CD14-positive monocyte (primary cell): ENCODE results near the gene UBASH3B. TPM values are rescaled to one million over a fixed set of nuclear protein-coding genes. Genes with fewer than 3 reads are reported as not detected.

Source experiments
- DNase-seq, 3 donors: peaks; one replicate each; pipeline ENCODE4 v3.0.0-alpha.2; 2011 to 2022
- H2AFZ ChIP-seq: 2 replicates; pipeline ENCODE4 v1.6.0; 2012; ENCODE audit warnings: mild to moderate bottlenecking, low read depth, low read length, inconsistent platforms; ENCODE audit not compliant: insufficient read depth, poor library complexity, severe bottlenecking
- H3K27ac ChIP-seq, 2 donors: 1 replicate in 1 of 2; 2 replicates in 1 of 2; pipeline ENCODE4 v1.5.1; 2012 to 2013; ENCODE audit warnings: low read length in 2 of 2, control low read depth in 1 of 2, inconsistent platforms in 1 of 2, low read depth in 1 of 2, mild to moderate bottlenecking in 1 of 2
- H3K27me3 ChIP-seq, 2 donors: one replicate each; pipeline versions ENCODE4 v1.6.0 to v1.6.1; 2011 to 2013; ENCODE audit warnings: low read length in 2 of 2; ENCODE audit not compliant: control insufficient read depth in 2 of 2, insufficient read depth in 2 of 2
- H3K36me3 ChIP-seq, 2 donors: replicated peaks in 1 of 2; 1 replicate in 1 of 2; 2 replicates in 1 of 2; pipeline versions ENCODE4 v1.5.1 to v1.6.1; 2012 to 2013; ENCODE audit warnings: low read length in 2 of 2, control low read depth in 1 of 2, inconsistent platforms in 1 of 2, mild to moderate bottlenecking in 1 of 2; ENCODE audit not compliant: insufficient read depth in 2 of 2, control insufficient read depth in 1 of 2
- H3K4me1 ChIP-seq, 2 donors: 1 replicate in 1 of 2; 2 replicates in 1 of 2; pipeline versions ENCODE4 v1.5.1 to v1.6.1; 2012 to 2013; ENCODE audit warnings: low read length in 2 of 2, control low read depth in 1 of 2, inconsistent platforms in 1 of 2, mild to moderate bottlenecking in 1 of 2, moderate library complexity in 1 of 2; ENCODE audit not compliant: insufficient read depth in 2 of 2, control insufficient read depth in 1 of 2
- H3K4me2 ChIP-seq: replicated peaks from 2 replicates; pipeline ENCODE3; 2012; ENCODE audit warnings: low read length, moderate library complexity, mild to moderate bottlenecking; ENCODE audit not compliant: poor library complexity, severe bottlenecking; ENCODE audit errors: extremely low read depth
- H3K4me3 ChIP-seq, 3 experiments: fragments of 200-600 bp in 1 of 3; sonication (generic) in 1 of 3; replicated peaks in 1 of 3; 1 replicate in 2 of 3; 2 replicates in 1 of 3; pipeline ENCODE4 v1.5.1; 2011 to 2013; ENCODE audit warnings: low read length in 3 of 3, mild to moderate bottlenecking in 3 of 3, control low read depth in 2 of 3, low read depth in 2 of 3, inconsistent platforms in 1 of 3, moderate library complexity in 1 of 3
- H3K79me2 ChIP-seq: 2 replicates; pipeline ENCODE4 v1.6.0; 2012; ENCODE audit warnings: mild to moderate bottlenecking, control low read depth, inconsistent platforms, low read length, moderate library complexity; ENCODE audit not compliant: insufficient read depth
- H3K9ac ChIP-seq: 2 replicates; pipeline ENCODE4 v1.6.0; 2017; ENCODE audit warnings: low read length, mild to moderate bottlenecking; ENCODE audit not compliant: insufficient read depth, poor library complexity, severe bottlenecking
- H3K9me3 ChIP-seq, 2 donors: replicated peaks in 1 of 2; 1 replicate in 1 of 2; 2 replicates in 1 of 2; pipeline versions ENCODE4 v1.5.1 to v1.6.1; 2012 to 2013; ENCODE audit warnings: low read length in 2 of 2, control low read depth in 1 of 2; ENCODE audit not compliant: control insufficient read depth in 1 of 2, insufficient read depth in 1 of 2
- H4K20me1 ChIP-seq: 2 replicates; pipeline ENCODE4 v1.6.0; 2012; ENCODE audit warnings: mild to moderate bottlenecking, low read length, control low read depth, moderate library complexity; ENCODE audit not compliant: insufficient read depth
- H3K27ac Mint-ChIP-seq, 7 donors: one replicate each; pipeline ENCODE4 v1.8.0; 2020; ENCODE audit warnings: mild to moderate bottlenecking in 7 of 7, mixed read lengths in 7 of 7, moderate library complexity in 6 of 7, inconsistent platforms in 2 of 7
- H3K27me3 Mint-ChIP-seq, 3 donors: one replicate each; pipeline ENCODE4 v1.8.0; 2021 to 2022; ENCODE audit warnings: low read depth in 3 of 3, mild to moderate bottlenecking in 3 of 3, mixed read lengths in 3 of 3, moderate library complexity in 3 of 3, inconsistent platforms in 1 of 3
- H3K36me3 Mint-ChIP-seq, 2 donors: one replicate each; pipeline ENCODE4 v1.8.0; 2020; ENCODE audit warnings: mixed read lengths in 2 of 2, inconsistent platforms in 1 of 2, mild to moderate bottlenecking in 1 of 2
- H3K4me1 Mint-ChIP-seq: one replicate; pipeline ENCODE4 v1.8.0; 2020; ENCODE audit warnings: mild to moderate bottlenecking, mixed read lengths
- H3K4me3 Mint-ChIP-seq, 2 donors: one replicate each; pipeline ENCODE4 v1.8.0; 2020; ENCODE audit warnings: mild to moderate bottlenecking in 2 of 2, mixed read lengths in 2 of 2, moderate library complexity in 1 of 2
- H3K9me3 Mint-ChIP-seq, 7 donors: one replicate each; pipeline ENCODE4 v1.8.0; 2020 to 2022; ENCODE audit warnings: mixed read lengths in 7 of 7, mild to moderate bottlenecking in 6 of 7, moderate library complexity in 6 of 7, inconsistent platforms in 2 of 7
- CTCF ChIP-seq: fragments of 200-600 bp; IDR thresholded peaks from one replicate; pipeline ENCODE4 v1.8.0; 2022; ENCODE audit warnings: antibody characterized with exemption, mild to moderate bottlenecking
- WGBS: methylation state at CpG from one replicate; pipeline ENCODE4 v1.1.5; 2013; ENCODE audit warnings: missing lambda C conversion rate; ENCODE audit not compliant: insufficient coverage; 5-methylcytosine and 5-hydroxymethylcytosine counted together
- intact Hi-C, 2 donors: fragments of 100-400 bp; cut with micrococcal nuclease; formaldehyde crosslinking; loops; one replicate each; pipeline versions ENCODE4 v1.15.0 to v1.15.1; 2023
- polyA plus RNA-seq, 3 donors: library from polyadenylated mRNA; depleted of rRNA in 1 of 3; unstranded in 2 of 3; stranded (reverse) in 1 of 3; fragments of 300-500 nt in 2 of 3; fragments of >200 nt in 1 of 3; fragmentation: Illumina TruSeq in 2 of 3; gene quantifications; 1 replicate in 2 of 3; 2 replicates in 1 of 3; pipeline ENCODE4 v1.2.3, GENCODE V29; 2012 to 2021

The UBASH3B gene
- polyA plus RNA-seq, 3 donors, result 3.3 to 13.5 (median 7.1) TPM

GRCh38 chr11:122751292-122752070, 96.0 kb downstream of the UBASH3B start:
- H3K4me2 ChIP-seq, result no peak overlapping the region
- no peak overlapping the region for H3K4me3 ChIP-seq
- peaks cover 0 to 2% (median 1%) of the 10 kb centered on the region in 3 donors for H3K27me3 Mint-ChIP-seq
- DNase-seq, result peak in 1 of 3 donors; percentile 43
- intact Hi-C loops, result loop anchor here in 1 of 2 donors (10.0 kb wide), 1 partner anchor 67 kb away; no protein-coding TSS in a partner anchor
- H3K4me1 Mint-ChIP-seq, result peaks cover 39% of the 10 kb centered on the region
- H2AFZ ChIP-seq, result no peak overlapping the region
- H3K4me1 ChIP-seq, result peaks cover 57 to 70% of the 10 kb centered on the region in 2 donors
- H3K27ac ChIP-seq, result no peak overlapping the region
- H3K79me2 ChIP-seq, result peaks cover 46% of the 10 kb centered on the region
- WGBS, result 100% methylated on average over 2 of the region's 5 CpGs
- H3K9ac ChIP-seq, result no peak overlapping the region
- H3K9me3 ChIP-seq, result no peaks in the 10 kb centered on the region
- TF ChIP-seq CTCF, result no peak
- peaks cover 0 to 2% (median 0%) of the 10 kb centered on the region in 7 donors for H3K9me3 Mint-ChIP-seq
- no peaks in the 10 kb centered on the region for H3K27me3 ChIP-seq
- H3K4me3 Mint-ChIP-seq, result no peak overlapping the region
- peak overlapping the region in 6 of 7 donors; percentile 18 to 65 (median 47) for H3K27ac Mint-ChIP-seq
- H3K36me3 Mint-ChIP-seq, result peaks cover 11 to 24% of the 10 kb centered on the region in 2 donors
- no peaks in the 10 kb centered on the region for H3K36me3 ChIP-seq
- H4K20me1 ChIP-seq, result no peaks in the 10 kb centered on the region

GRCh38 chr11:122754028-122754427, 98.5 kb downstream of the UBASH3B start:
- no peak overlapping the region for H3K4me2 ChIP-seq
- peaks cover 7 to 17% of the 10 kb centered on the region in 2 donors for H3K36me3 Mint-ChIP-seq
- H3K9ac ChIP-seq, result no peak overlapping the region
- TF ChIP-seq CTCF, result no peak
- DNase-seq, result no peak
- H3K27me3 ChIP-seq, result no peaks in the 10 kb centered on the region
- WGBS, result 57% methylated on average over 1 of the region's 3 CpGs
- peaks cover 39 to 54% of the 10 kb centered on the region in 2 donors for H3K4me1 ChIP-seq
- no peak overlapping the region for H2AFZ ChIP-seq
- H3K27ac ChIP-seq, result no peak overlapping the region
- peak overlapping the region in 2 of 7 donors; percentile 65 to 82 for H3K27ac Mint-ChIP-seq
- no peak overlapping the region for H3K4me3 ChIP-seq
- no peaks in the 10 kb centered on the region for H4K20me1 ChIP-seq
- intact Hi-C loops, result loop anchor here in 1 of 2 donors (2.0 to 10.0 kb wide), 2 partner anchors 69 to 125 kb away; no protein-coding TSS in a partner anchor
- no peaks in the 10 kb centered on the region for H3K9me3 Mint-ChIP-seq
- H3K27me3 Mint-ChIP-seq, result peaks cover 0 to 3% (median 1%) of the 10 kb centered on the region in 3 donors
- H3K79me2 ChIP-seq, result peaks cover 36% of the 10 kb centered on the region
- no peak overlapping the region for H3K4me3 Mint-ChIP-seq
- no peaks in the 10 kb centered on the region for H3K36me3 ChIP-seq
- H3K9me3 ChIP-seq, result no peaks in the 10 kb centered on the region
- H3K4me1 Mint-ChIP-seq, result peaks cover 49% of the 10 kb centered on the region
